Glomerular visceral epithelial cell (primary cell): ENCODE data around the gene NOX5.

Experiments
- DNase-seq: peaks from one replicate; pipeline ENCODE4 v3.0.0-alpha.2; 2016; ENCODE audit errors: extremely low spot score

The NOX5 gene

DNA sequence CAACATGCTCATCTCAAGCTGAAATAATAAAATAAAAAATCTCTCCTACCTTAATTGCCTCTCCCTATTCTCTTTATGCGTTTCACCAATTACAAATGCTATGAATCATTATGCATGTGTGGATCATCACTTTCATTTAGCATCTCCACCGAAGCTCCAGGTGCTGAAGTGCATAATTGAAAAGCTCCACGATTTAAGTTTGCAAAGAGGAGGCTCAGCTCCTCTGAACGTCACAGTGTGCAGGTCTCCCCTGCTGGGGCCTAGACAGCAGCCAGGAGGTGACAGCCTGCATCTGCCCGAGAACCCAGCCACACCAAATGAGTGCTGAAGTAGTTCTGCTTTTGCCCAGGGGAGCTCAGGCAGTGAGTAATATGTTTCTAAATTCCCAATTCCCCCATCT lies 85.4 kb downstream of the NOX5 start:
- no peak for DNase-seq

- no peak for DNase-seq
Observed at GRCh38 chr15:69100821-69101220, 86.3 kb downstream of the NOX5 start.

GRCh38 chr15:69104050-69104750 lies 89.7 kb downstream of the NOX5 start:
- DNase-seq = no peak

- no peak for DNase-seq
Observed at GRCh38 chr15:69105451-69105985, 91.0 kb downstream of the NOX5 start.

GRCh38 chr15:69107025-69107620 lies 92.6 kb downstream of the NOX5 start:
- no peak for DNase-seq
